HG03558 (cell line): ENCODE data around the gene FOLR2.

Experiments used
- ATAC-seq: cut with Tn5 transposase; IDR thresholded peaks from one replicate; pipeline ENCODE4 v1.9.1; 2021; ENCODE audit warnings: moderate number of reproducible peaks; ENCODE audit not compliant: unreplicated experiment; ENCODE audit errors: extremely low read depth

The FOLR2 gene

GRCh38 chr11:72239849-72240460, 23.4 kb downstream of the FOLR2 start:
- ATAC-seq = no peak

- ATAC-seq = no peak
These were observed 24.1 kb downstream of the FOLR2 start for GRCh38 chr11:72240461-72241290.

- no peak for ATAC-seq
These were observed 24.7 kb downstream of the FOLR2 start for GRCh38 chr11:72241291-72241781.

- no peak for ATAC-seq
These were observed 25.5 kb downstream of the FOLR2 start for GRCh38 chr11:72242141-72242540.

GRCh38 chr11:72243173-72244059, 26.8 kb downstream of the FOLR2 start:
- no peak for ATAC-seq

- no peak for ATAC-seq
These were observed 27.4 kb downstream of the FOLR2 start, which contains the start of gene PHOX2A for GRCh38 chr11:72244060-72244360. Gene PHOX2A (minus strand): TSS chr11:72244176. CDS start chr11:72244004, 172 bp downstream.

GRCh38 chr11:72244361-72245262, 28.0 kb downstream of the FOLR2 start:
- no peak for ATAC-seq

GRCh38 chr11:72245263-72245816, 28.7 kb downstream of the FOLR2 start:
- ATAC-seq = no peak

- ATAC-seq = no peak
These were observed 31.0 kb downstream of the FOLR2 start for GRCh38 chr11:72247584-72247983.

GRCh38 chr11:72249961-72250360, 33.4 kb downstream of the FOLR2 start:
- no peak for ATAC-seq

GRCh38 chr11:72250661-72251464, 34.3 kb downstream of the FOLR2 start:
- no peak for ATAC-seq

- ATAC-seq = no peak
These were observed 35.0 kb downstream of the FOLR2 start for GRCh38 chr11:72251614-72252013.

GRCh38 chr11:72253392-72253791, 36.8 kb downstream of the FOLR2 start:
- ATAC-seq = no peak

- no peak for ATAC-seq
These were observed 37.9 kb downstream of the FOLR2 start for GRCh38 chr11:72254299-72254993.

- ATAC-seq = no peak
These were observed 41.0 kb downstream of the FOLR2 start for GRCh38 chr11:72257570-72257969.

- ATAC-seq = no peak
These were observed 42.9 kb downstream of the FOLR2 start for GRCh38 chr11:72259490-72259889.

- ATAC-seq = no peak
These were observed 44.0 kb downstream of the FOLR2 start for GRCh38 chr11:72260574-72260973.

- ATAC-seq = no peak
These were observed 46.8 kb downstream of the FOLR2 start for GRCh38 chr11:72263361-72263760.
